D721Med (cell line): ENCODE data around the gene CERS6.

Source experiments
- DNase-seq: peaks from one replicate; pipeline ENCODE4 v3.0.0; 2011; ENCODE audit warnings: low spot score; ENCODE audit not compliant: insufficient read length
- FAIRE-seq: peaks from 2 replicates; lab custom pipeline; 2011; peaks lifted over from hg19 to GRCh38; lab: Jason Lieb, UNC
- CTCF ChIP-seq: IDR thresholded peaks from 2 replicates; pipeline ENCODE4 v1.5.1; 2012; ENCODE audit warnings: mild to moderate bottlenecking, control low read depth; ENCODE audit not compliant: insufficient read depth; ENCODE audit errors: missing control alignments

CERS6 gene

GRCh38 chr2:168811696-168812095 is 355.6 kb downstream of the CERS6 start:
- DNase-seq (no peak), FAIRE-seq (no peak)
- no peak for TF ChIP-seq CTCF

DNA sequence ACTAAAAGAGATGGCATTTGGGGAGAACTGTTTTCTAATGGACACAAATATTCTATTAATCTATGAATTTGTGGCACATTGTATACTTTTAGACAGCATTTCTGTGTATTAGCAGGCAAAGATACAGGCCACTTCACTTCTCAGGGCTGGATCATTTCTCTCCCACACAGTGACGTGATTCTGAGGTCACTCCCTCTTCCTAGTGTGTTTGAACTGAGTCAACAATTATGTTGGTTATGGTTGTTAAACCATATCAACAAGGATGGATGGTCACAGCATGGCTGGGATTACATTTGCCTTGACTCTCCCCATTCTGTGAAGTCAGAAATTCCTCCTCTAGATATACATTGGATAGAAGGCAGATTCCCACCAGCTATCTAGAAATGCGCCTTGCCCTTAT is 358.0 kb downstream of the CERS6 start:
- FAIRE-seq (no peak), DNase-seq (no peak)
- TF ChIP-seq CTCF, result no peak

DNA sequence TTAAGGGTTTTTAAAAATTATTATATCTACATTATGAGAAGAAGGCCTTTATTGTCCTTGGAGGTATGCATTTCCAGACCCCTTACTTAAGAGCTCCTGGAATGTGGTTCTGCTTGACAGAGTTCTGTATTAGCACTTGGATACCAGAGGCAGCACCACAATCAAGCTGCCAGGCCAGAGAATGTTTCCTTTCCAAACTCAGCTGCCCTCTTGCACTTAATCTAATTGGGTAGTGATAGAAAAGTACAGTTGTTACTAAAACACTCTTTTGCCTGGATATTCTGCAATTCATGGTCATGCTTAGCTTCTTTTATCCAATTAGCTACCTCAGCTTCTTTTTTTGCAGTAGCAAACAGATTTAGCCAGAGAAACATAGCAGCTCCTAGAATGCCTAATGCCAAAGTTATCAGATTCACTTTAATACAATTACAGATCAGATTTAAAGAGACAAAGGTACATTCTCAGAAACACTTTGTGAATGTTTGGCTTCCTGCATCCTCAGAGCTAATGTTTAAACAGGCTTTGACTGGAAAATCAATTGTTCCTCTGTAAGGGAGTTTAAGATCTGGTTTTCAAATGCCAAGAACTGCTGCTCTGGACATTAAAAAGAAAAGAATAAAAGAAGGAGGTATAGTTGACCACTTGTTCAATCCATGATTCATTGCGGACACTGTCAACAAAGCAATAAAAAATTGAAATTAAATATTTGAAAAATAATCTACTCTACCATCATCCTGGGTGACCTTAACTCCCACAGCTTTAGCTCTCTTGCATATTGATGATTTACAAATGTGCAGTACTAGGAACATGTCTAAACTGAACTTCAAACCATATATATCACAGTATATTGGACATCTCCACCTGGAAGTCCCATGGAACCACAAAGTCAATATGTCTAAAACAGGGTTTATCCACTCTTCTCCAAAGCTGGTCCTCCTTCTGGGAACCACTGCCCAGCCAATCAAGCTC is 359.2 kb downstream of the CERS6 start:
- DNase-seq (no peak), FAIRE-seq (no peak)
- TF ChIP-seq CTCF, result no peak

GRCh38 chr2:168816369-168816768 is 360.3 kb downstream of the CERS6 start:
- no peak for TF ChIP-seq CTCF
- DNase-seq (no peak), FAIRE-seq (no peak)

- FAIRE-seq, result no peak
- DNase-seq, result no peak
- TF ChIP-seq CTCF, result no peak
Measured at GRCh38 chr2:168819050-168819715, 363.1 kb downstream of the CERS6 start.

DNA sequence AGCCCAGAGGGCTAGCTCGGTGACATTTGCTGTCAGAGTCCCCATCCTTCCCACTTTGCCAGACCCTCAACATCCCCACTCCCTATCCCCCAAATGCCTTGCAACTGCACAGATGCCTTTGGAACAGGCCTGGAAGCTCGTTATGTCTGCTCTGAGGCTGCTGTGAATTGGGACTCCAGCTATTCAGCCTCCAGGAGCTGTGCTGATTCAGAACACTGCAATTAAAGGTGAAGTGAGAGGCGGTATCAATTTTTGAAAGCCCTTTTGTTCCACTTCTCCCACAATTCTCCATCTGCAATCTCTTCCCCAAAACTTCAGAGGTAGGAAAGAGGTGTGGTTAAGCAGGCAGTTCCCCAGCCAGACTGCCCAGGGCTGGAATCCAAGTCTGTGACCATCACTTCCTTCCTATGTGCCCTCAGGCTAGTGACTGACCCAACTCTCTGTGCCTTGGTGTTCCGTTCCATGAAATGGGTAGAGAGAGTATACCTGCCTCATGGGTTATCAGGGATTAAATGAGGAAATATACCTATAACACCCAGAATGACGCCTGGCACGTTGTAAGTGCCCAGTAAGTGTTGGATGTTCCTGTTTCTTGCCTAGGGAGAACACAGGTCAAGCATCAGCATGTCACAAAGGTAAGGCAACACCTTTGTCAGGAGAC is 363.9 kb downstream of the CERS6 start:
- no peak for DNase-seq
- no peak for FAIRE-seq
- TF ChIP-seq CTCF, result no peak

DNA sequence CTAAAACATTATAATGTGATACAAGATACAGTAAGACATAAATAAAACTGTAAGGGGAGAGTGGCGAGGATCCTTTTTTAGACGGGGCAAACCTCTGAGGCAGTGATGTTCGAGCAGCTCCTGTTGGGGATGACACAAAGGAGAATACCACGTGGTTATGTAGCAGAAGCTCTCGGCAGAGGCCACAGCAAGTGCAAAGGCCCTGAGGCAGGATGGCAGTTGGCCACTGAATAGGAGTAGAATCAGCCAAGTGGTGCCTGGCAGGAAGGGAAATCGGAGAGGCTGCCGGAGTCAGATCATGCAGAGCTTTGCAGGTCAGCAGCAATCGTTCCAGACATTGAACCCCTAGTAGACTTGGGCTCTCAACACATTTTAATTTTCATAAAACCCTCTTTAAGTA is 365.5 kb downstream of the CERS6 start:
- no peak for DNase-seq
- no peak for TF ChIP-seq CTCF
- no peak for FAIRE-seq
